A549 (cell line): ENCODE measurements around the gene CLEC4C.
"Not testable (repeated sequence)": the region's sequence is repeated elsewhere in the genome, so short reads cannot be mapped to it uniquely, and the experiment has no call there.

Experiments
- CBX2 ChIP-seq: fragments of 200-600 bp; sonication (generic); IDR thresholded peaks from 2 replicates; pipeline ENCODE4 v1.6.1; 2016; ENCODE audit warnings: low read depth, mild to moderate bottlenecking, borderline replicate concordance
- CHD2 ChIP-seq: fragments of 150-350 bp; IDR thresholded peaks from 2 replicates; pipeline ENCODE4 v1.6.1; 2014; ENCODE audit warnings: low read length; ENCODE audit not compliant: partially characterized antibody
- CTCF ChIP-seq: fragments of >200 bp; sonication (Bioruptor Twin); formaldehyde crosslinking; IDR thresholded peaks from 3 replicates; pipeline ENCODE4 v1.5.1; 2016
- EP300 ChIP-seq, 2 experiments: fragments of >200 bp; sonication (Bioruptor Twin); formaldehyde crosslinking; IDR thresholded peaks; 2 replicates in 1 of 2; 3 replicates in 1 of 2; pipeline ENCODE4 v1.6.1; 2016 to 2017
- JUN ChIP-seq, 2 experiments: fragments of >200 bp; sonication (Bioruptor Twin); formaldehyde crosslinking; IDR thresholded peaks; 2 replicates in 1 of 2; 3 replicates in 1 of 2; pipeline ENCODE4 v1.6.1; 2016 to 2017
- MAFK ChIP-seq: fragments of 450-650 bp; IDR thresholded peaks from 2 replicates; pipeline ENCODE4 v1.6.1; 2014; ENCODE audit not compliant: partially characterized antibody
- PBX3 ChIP-seq: IDR thresholded peaks from 2 replicates; pipeline ENCODE4 v1.6.1; 2012
- POLR2A ChIP-seq: IDR thresholded peaks from 2 replicates; pipeline ENCODE4 v1.6.1; 2012; ENCODE audit warnings: mild to moderate bottlenecking, low read length
- ZFP36 ChIP-seq: fragments of 450-650 bp; IDR thresholded peaks from 2 replicates; pipeline ENCODE4 v1.6.1; 2014; ENCODE audit warnings: borderline replicate concordance; ENCODE audit not compliant: partially characterized antibody
- TF ChIP-seq, protein P1 (sequence below): fragments of 200-600 bp; sonication (generic); IDR thresholded peaks from 2 replicates; pipeline ENCODE4 v1.6.1; 2016; ENCODE audit warnings: antibody characterized with exemption, mild to moderate bottlenecking, moderate library complexity
- TF ChIP-seq, protein P2 (sequence below): IDR thresholded peaks from 2 replicates; pipeline ENCODE4 v1.6.1; 2012

- not testable (repeated sequence) for TF ChIP-seq CTCF; EP300 (IDR thresholded peaks at IDR 0.05); CBX2; JUN (IDR thresholded peaks at IDR 0.05); ZFP36; MAFK; CHD2; POLR2A; PBX3
- TF ChIP-seq, protein P1, sequence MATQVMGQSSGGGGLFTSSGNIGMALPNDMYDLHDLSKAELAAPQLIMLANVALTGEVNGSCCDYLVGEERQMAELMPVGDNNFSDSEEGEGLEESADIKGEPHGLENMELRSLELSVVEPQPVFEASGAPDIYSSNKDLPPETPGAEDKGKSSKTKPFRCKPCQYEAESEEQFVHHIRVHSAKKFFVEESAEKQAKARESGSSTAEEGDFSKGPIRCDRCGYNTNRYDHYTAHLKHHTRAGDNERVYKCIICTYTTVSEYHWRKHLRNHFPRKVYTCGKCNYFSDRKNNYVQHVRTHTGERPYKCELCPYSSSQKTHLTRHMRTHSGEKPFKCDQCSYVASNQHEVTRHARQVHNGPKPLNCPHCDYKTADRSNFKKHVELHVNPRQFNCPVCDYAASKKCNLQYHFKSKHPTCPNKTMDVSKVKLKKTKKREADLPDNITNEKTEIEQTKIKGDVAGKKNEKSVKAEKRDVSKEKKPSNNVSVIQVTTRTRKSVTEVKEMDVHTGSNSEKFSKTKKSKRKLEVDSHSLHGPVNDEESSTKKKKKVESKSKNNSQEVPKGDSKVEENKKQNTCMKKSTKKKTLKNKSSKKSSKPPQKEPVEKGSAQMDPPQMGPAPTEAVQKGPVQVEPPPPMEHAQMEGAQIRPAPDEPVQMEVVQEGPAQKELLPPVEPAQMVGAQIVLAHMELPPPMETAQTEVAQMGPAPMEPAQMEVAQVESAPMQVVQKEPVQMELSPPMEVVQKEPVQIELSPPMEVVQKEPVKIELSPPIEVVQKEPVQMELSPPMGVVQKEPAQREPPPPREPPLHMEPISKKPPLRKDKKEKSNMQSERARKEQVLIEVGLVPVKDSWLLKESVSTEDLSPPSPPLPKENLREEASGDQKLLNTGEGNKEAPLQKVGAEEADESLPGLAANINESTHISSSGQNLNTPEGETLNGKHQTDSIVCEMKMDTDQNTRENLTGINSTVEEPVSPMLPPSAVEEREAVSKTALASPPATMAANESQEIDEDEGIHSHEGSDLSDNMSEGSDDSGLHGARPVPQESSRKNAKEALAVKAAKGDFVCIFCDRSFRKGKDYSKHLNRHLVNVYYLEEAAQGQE, result not testable (repeated sequence)
- TF ChIP-seq, protein P2, sequence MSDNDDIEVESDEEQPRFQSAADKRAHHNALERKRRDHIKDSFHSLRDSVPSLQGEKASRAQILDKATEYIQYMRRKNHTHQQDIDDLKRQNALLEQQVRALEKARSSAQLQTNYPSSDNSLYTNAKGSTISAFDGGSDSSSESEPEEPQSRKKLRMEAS, result not testable (repeated sequence)
Measured at GRCh38 chr12:7755668-7756067, 8.5 kb upstream of the CLEC4C start.
